IPS DF 4.7 (cell line): Measurements from ENCODE around the gene SSC4D.

ENCODE experiments used
- DNase-seq: peaks from one replicate; pipeline ENCODE4 v3.0.0-alpha.2; 2013; ENCODE audit warnings: low spot score; ENCODE audit errors: extremely low read depth

Gene SSC4D

GRCh38 chr7:76356115-76356514 lies 53.4 kb downstream of the SSC4D start:
- DNase-seq = no peak

GRCh38 chr7:76354981-76355730 lies 54.3 kb downstream of the SSC4D start:
- DNase-seq = no peak

GRCh38 chr7:76354516-76354915 lies 55.0 kb downstream of the SSC4D start:
- no peak for DNase-seq

- no peak for DNase-seq
Measured at GRCh38 chr7:76353744-76354143, 55.8 kb downstream of the SSC4D start.

- DNase-seq = no peak
Measured at GRCh38 chr7:76352193-76352592, 57.3 kb downstream of the SSC4D start.

GRCh38 chr7:76351372-76351771 lies 58.1 kb downstream of the SSC4D start:
- no peak for DNase-seq

GRCh38 chr7:76349313-76349885 lies 60.1 kb downstream of the SSC4D start:
- DNase-seq = no peak

- no peak for DNase-seq
Measured at GRCh38 chr7:76347710-76348109, 61.8 kb downstream of the SSC4D start.

- no peak for DNase-seq
Measured at GRCh38 chr7:76346778-76347177, 62.7 kb downstream of the SSC4D start.

GRCh38 chr7:76346097-76346496 lies 63.4 kb downstream of the SSC4D start:
- no peak for DNase-seq

GRCh38 chr7:76343931-76344321 lies 65.6 kb downstream of the SSC4D start:
- no peak for DNase-seq

GRCh38 chr7:76343294-76343930 lies 66.1 kb downstream of the SSC4D start:
- DNase-seq = no peak

GRCh38 chr7:76342222-76342621 lies 67.3 kb downstream of the SSC4D start:
- DNase-seq = no peak

- DNase-seq = no peak
Measured at GRCh38 chr7:76340617-76341131, 68.8 kb downstream of the SSC4D start.
